ENCODE measurements around the gene MPRIP.

DNA sequence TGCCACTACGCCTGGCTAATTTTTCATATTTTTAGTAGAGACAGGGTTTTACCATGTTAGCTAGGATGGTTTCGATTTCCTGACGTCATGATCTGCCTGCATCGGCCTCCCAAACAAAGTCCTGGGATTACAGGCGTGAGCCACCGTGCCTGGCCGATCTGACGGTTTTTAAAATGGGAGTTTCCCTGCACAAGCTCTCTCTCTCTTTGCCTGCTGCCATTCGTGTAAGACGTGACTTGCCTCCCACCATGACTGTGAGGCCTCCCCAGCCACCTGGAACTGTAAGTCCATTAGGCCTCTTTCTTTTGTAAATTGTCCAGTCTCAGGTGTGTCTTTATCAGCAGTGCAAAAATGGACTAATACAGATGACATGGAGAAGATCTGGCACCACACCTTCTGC is 199.4 kb downstream of the MPRIP start:
- TF ChIP-seq ZNF37A (tag by site-specific recombination; IDR thresholded peaks at IDR 0.05) (no peak), ZNF830 (tag by site-specific recombination; IDR thresholded peaks at IDR 0.05; ENCODE audit: low read depth) (no peak), ZNF24 (tag by site-specific recombination; IDR thresholded peaks at IDR 0.05) (no peak), ZNF140 (tag by site-specific recombination; IDR thresholded peaks at IDR 0.05) (no peak), ZNF175 (tag by site-specific recombination; IDR thresholded peaks at IDR 0.05) (no peak), GLIS2 (tag by site-specific recombination; IDR thresholded peaks at IDR 0.05) (no peak), YY1 (tag by site-specific recombination; IDR thresholded peaks at IDR 0.05) (no peak)
- TF ChIP-seq, protein P1, sequence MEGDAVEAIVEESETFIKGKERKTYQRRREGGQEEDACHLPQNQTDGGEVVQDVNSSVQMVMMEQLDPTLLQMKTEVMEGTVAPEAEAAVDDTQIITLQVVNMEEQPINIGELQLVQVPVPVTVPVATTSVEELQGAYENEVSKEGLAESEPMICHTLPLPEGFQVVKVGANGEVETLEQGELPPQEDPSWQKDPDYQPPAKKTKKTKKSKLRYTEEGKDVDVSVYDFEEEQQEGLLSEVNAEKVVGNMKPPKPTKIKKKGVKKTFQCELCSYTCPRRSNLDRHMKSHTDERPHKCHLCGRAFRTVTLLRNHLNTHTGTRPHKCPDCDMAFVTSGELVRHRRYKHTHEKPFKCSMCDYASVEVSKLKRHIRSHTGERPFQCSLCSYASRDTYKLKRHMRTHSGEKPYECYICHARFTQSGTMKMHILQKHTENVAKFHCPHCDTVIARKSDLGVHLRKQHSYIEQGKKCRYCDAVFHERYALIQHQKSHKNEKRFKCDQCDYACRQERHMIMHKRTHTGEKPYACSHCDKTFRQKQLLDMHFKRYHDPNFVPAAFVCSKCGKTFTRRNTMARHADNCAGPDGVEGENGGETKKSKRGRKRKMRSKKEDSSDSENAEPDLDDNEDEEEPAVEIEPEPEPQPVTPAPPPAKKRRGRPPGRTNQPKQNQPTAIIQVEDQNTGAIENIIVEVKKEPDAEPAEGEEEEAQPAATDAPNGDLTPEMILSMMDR (tag by site-specific recombination; IDR thresholded peaks at IDR 0.05): no peak
- TF ChIP-seq, protein P2, sequence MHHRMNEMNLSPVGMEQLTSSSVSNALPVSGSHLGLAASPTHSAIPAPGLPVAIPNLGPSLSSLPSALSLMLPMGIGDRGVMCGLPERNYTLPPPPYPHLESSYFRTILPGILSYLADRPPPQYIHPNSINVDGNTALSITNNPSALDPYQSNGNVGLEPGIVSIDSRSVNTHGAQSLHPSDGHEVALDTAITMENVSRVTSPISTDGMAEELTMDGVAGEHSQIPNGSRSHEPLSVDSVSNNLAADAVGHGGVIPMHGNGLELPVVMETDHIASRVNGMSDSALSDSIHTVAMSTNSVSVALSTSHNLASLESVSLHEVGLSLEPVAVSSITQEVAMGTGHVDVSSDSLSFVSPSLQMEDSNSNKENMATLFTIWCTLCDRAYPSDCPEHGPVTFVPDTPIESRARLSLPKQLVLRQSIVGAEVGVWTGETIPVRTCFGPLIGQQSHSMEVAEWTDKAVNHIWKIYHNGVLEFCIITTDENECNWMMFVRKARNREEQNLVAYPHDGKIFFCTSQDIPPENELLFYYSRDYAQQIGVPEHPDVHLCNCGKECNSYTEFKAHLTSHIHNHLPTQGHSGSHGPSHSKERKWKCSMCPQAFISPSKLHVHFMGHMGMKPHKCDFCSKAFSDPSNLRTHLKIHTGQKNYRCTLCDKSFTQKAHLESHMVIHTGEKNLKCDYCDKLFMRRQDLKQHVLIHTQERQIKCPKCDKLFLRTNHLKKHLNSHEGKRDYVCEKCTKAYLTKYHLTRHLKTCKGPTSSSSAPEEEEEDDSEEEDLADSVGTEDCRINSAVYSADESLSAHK (tag by site-specific recombination; IDR thresholded peaks at IDR 0.05): no peak
- TF ChIP-seq, protein P3, sequence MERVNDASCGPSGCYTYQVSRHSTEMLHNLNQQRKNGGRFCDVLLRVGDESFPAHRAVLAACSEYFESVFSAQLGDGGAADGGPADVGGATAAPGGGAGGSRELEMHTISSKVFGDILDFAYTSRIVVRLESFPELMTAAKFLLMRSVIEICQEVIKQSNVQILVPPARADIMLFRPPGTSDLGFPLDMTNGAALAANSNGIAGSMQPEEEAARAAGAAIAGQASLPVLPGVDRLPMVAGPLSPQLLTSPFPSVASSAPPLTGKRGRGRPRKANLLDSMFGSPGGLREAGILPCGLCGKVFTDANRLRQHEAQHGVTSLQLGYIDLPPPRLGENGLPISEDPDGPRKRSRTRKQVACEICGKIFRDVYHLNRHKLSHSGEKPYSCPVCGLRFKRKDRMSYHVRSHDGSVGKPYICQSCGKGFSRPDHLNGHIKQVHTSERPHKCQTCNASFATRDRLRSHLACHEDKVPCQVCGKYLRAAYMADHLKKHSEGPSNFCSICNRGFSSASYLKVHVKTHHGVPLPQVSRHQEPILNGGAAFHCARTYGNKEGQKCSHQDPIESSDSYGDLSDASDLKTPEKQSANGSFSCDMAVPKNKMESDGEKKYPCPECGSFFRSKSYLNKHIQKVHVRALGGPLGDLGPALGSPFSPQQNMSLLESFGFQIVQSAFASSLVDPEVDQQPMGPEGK (tag by site-specific recombination; IDR thresholded peaks at IDR 0.05): no peak
